HepG2 (cell line): ENCODE results near the gene CFAP221. TPM values are rescaled to one million over a fixed set of nuclear protein-coding genes. Genes with fewer than 3 reads are reported as not detected.

ENCODE experiments used
- ATAC-seq: fragments of 200-7000 bp; cut with Tn5 transposase; 3 replicates; pipeline ENCODE4 v1.9.1; 2020; ENCODE audit warnings: mild to moderate bottlenecking, moderate library complexity
- BruUV-seq: library from RNA; stranded (reverse); fragments of 400-500 nt; replicated peaks from 2 replicates; lab custom pipeline; 2021; lab: Mats Ljungman, UMichigan
- CTCF ChIA-PET: fragments of 300-600 bp; formaldehyde crosslinking; extraction: SDS; loops from one replicate; lab custom pipeline; 2021; ENCODE audit warnings: low total read pairs, inconsistent platforms, low intra/inter-chr PET ratio; lab: Yijun Ruan, JAX
- POLR2A ChIA-PET: fragments of 350-600 bp; sonication (Branson Sonifier 250); formaldehyde crosslinking; loops from one replicate; lab custom pipeline; 2020; ENCODE audit warnings: antibody characterized with exemption, inconsistent platforms; lab: Yijun Ruan, JAX
- DNase-seq: peaks from one replicate; pipeline ENCODE4 v3.0.0-alpha.2; 2015; ENCODE audit warnings: low spot score
- FAIRE-seq: peaks from 3 replicates; lab custom pipeline; 2011; peaks lifted over from hg19 to GRCh38; lab: Jason Lieb, UNC
- H2AFZ ChIP-seq: one replicate; pipeline ENCODE4 v1.6.1; 2011; ENCODE audit warnings: low read length, inconsistent platforms
- H3K27ac ChIP-seq: fragments of 300-600 bp; 3 replicates; pipeline ENCODE4 v1.8.0; 2011; ENCODE audit warnings: mixed run types, mild to moderate bottlenecking, mixed read lengths, low read length, inconsistent platforms; ENCODE audit not compliant: insufficient read depth; ENCODE audit errors: extremely low read length
- H3K27me3 ChIP-seq, 2 experiments: fragments of 200-600 bp in 1 of 2; 2 replicates in 1 of 2; 3 replicates in 1 of 2; pipeline versions ENCODE4 v1.6.0 to v1.8.0; 2011; ENCODE audit warnings: low read length in 2 of 2, mild to moderate bottlenecking in 2 of 2, moderate library complexity in 2 of 2, inconsistent platforms in 1 of 2; ENCODE audit not compliant: insufficient read depth in 2 of 2, control insufficient read depth in 1 of 2
- H3K36me3 ChIP-seq, 2 experiments: fragments of 200-600 bp in 1 of 2; replicated peaks in 1 of 2; 2 replicates in 1 of 2; 3 replicates in 1 of 2; pipeline versions ENCODE4 v1.5.1 to v1.8.0; 2011; ENCODE audit warnings: low read length in 2 of 2, inconsistent platforms in 1 of 2; ENCODE audit not compliant: insufficient read depth in 2 of 2, control insufficient read depth in 1 of 2
- H3K4me1 ChIP-seq: 2 replicates; pipeline ENCODE4 v1.5.1; 2012; ENCODE audit warnings: low read length, inconsistent platforms; ENCODE audit not compliant: insufficient read depth
- H3K4me2 ChIP-seq: 2 replicates; pipeline ENCODE4 v1.6.0; 2011; ENCODE audit warnings: low read depth, low read length, inconsistent platforms
- H3K4me3 ChIP-seq, 3 experiments: fragments of 200-600 bp in 1 of 3; sonication (generic), shearing (Covaris generic) in 1 of 3; replicated peaks in 1 of 3; 2 replicates each; pipeline ENCODE4 v1.5.1; 2011 to 2016; ENCODE audit warnings: low read length in 3 of 3, inconsistent platforms in 2 of 3, low read depth in 2 of 3, mild to moderate bottlenecking in 2 of 3, control low read depth in 1 of 3, mixed read lengths in 1 of 3; ENCODE audit not compliant: insufficient read depth in 1 of 3
- H3K79me2 ChIP-seq: one replicate; pipeline ENCODE4 v1.6.1; 2011; ENCODE audit warnings: low read length, inconsistent platforms; ENCODE audit not compliant: insufficient read depth
- H3K9ac ChIP-seq: 2 replicates; pipeline ENCODE4 v1.6.0; 2011; ENCODE audit warnings: mild to moderate bottlenecking, low read depth, low read length, inconsistent platforms; ENCODE audit not compliant: insufficient read depth
- H3K9me3 ChIP-seq: 2 replicates; pipeline ENCODE4 v1.5.1; 2012; ENCODE audit warnings: mild to moderate bottlenecking, low read length
- H4K20me1 ChIP-seq: 2 replicates; pipeline ENCODE4 v1.6.0; 2011; ENCODE audit warnings: inconsistent platforms, mild to moderate bottlenecking, low read length, moderate library complexity; ENCODE audit not compliant: insufficient read depth
- AGO2 ChIP-seq: fragments of 200-400 bp; formaldehyde crosslinking; optimal IDR thresholded peaks from 2 replicates; pipeline ENCODE3; 2017; ENCODE audit warnings: mild to moderate bottlenecking, low read depth, low read length, moderate library complexity
- FOXC1 ChIP-seq: sonication (generic); formaldehyde crosslinking; IDR thresholded peaks from 2 replicates; pipeline ENCODE4 v1.8.0; 2022; ENCODE audit warnings: mild to moderate bottlenecking, missing genetic modification reagents, borderline replicate concordance
- PAF1 ChIP-seq: IDR thresholded peaks from 2 replicates; pipeline ENCODE4 v1.6.1; 2016; ENCODE audit warnings: missing genetic modification reagents, missing compliant biosample characterization
- POLR2A ChIP-seq, 2 experiments: IDR thresholded peaks; 2 replicates each; pipeline ENCODE4 v1.6.1; 2011; ENCODE audit warnings: low read depth in 2 of 2, low read length in 2 of 2, mild to moderate bottlenecking in 1 of 2, moderate library complexity in 1 of 2; ENCODE audit not compliant: insufficient read depth in 1 of 2
- POLR2G ChIP-seq: fragments of 200-400 bp; formaldehyde crosslinking; IDR thresholded peaks from 2 replicates; pipeline ENCODE4 v1.6.1; 2018; ENCODE audit warnings: mild to moderate bottlenecking, low read depth, low read length, moderate library complexity
- SCMH1 ChIP-seq: sonication (generic); formaldehyde crosslinking; IDR thresholded peaks from 2 replicates; pipeline ENCODE4 v1.9.0; 2021; ENCODE audit warnings: missing genetic modification reagents, mild to moderate bottlenecking, borderline replicate concordance
- SSRP1 ChIP-seq: IDR thresholded peaks from 2 replicates; pipeline ENCODE4 v1.6.1; 2016; ENCODE audit warnings: control low read depth
- ZC3H13 ChIP-seq: sonication (generic); formaldehyde crosslinking; IDR thresholded peaks from 2 replicates; pipeline ENCODE4 v1.8.1; 2023; ENCODE audit warnings: mild to moderate bottlenecking, missing genetic modification reagents, moderate library complexity
- ZFP36L1 ChIP-seq: sonication (generic); formaldehyde crosslinking; IDR thresholded peaks from 2 replicates; pipeline ENCODE4 v1.8.0; 2022; ENCODE audit warnings: mild to moderate bottlenecking, missing genetic modification reagents, moderate library complexity
- ZNF274 ChIP-seq: sonication (generic); formaldehyde crosslinking; IDR thresholded peaks from 2 replicates; pipeline ENCODE4 v1.5.1; 2020; ENCODE audit warnings: mild to moderate bottlenecking, missing genetic modification reagents
- ZNF350 ChIP-seq: sonication (generic); formaldehyde crosslinking; IDR thresholded peaks from 2 replicates; pipeline ENCODE4 v1.4.0; 2020; ENCODE audit warnings: mild to moderate bottlenecking, low read depth, missing genetic modification reagents, borderline replicate concordance
- ZNF552 ChIP-seq: sonication (generic); formaldehyde crosslinking; IDR thresholded peaks from 2 replicates; pipeline ENCODE4 v1.9.0; 2022; ENCODE audit warnings: missing genetic modification reagents, mild to moderate bottlenecking, borderline replicate concordance
- ZNF605 ChIP-seq: sonication (generic); formaldehyde crosslinking; IDR thresholded peaks from 2 replicates; pipeline ENCODE4 v1.8.0; 2022; ENCODE audit warnings: mild to moderate bottlenecking, missing genetic modification reagents
- ZNF780A ChIP-seq: sonication (generic); formaldehyde crosslinking; IDR thresholded peaks from 2 replicates; pipeline ENCODE4 v1.8.0; 2022; ENCODE audit warnings: mild to moderate bottlenecking, missing genetic modification reagents, moderate library complexity
- WGBS: methylation state at CpG from one replicate; pipeline ENCODE4 v1.1.6; 2017; ENCODE audit warnings: low lambda C conversion rate; 5-methylcytosine and 5-hydroxymethylcytosine counted together
- in situ Hi-C: cut with HindIII; loops from 2 replicates; pipeline ENCODE4 v1.10.0; 2017; ENCODE audit warnings: low pct_unique_long_range_greater_than_20kb; ENCODE audit not compliant: extremely low pct_ligation_motif_present
- intact Hi-C: fragments of 100-400 bp; cut with micrococcal nuclease; formaldehyde crosslinking; loops from one replicate; pipeline ENCODE4 v1.10.0; 2022; ENCODE audit not compliant: unreplicated experiment
- polyA plus RNA-seq, 8 experiments: library from polyadenylated mRNA; depleted of rRNA in 3 of 8; stranded (reverse) in 7 of 8; unstranded in 1 of 8; fragments of >200 nt; fragmentation: Illumina TruSeq in 4 of 8; extraction: Trizol in 4 of 8; gene quantifications; 2 replicates each; pipeline versions ENCODE4 v1.2.1 to v1.2.3, GENCODE V29; 2011 to 2016; ENCODE audit warnings: low read depth in 4 of 8, missing spikeins in 1 of 8, mixed read lengths in 1 of 8; ENCODE audit not compliant: insufficient read depth in 1 of 8
- total RNA-seq, 5 experiments: library from RNA; depleted of rRNA; stranded (reverse); fragments of >200 nt; fragmentation: Illumina TruSeq; extraction: Trizol; gene quantifications; 2 replicates each; pipeline ENCODE4 v1.2.3, GENCODE V29; 2016; ENCODE audit warnings: low read depth in 1 of 5
- TF ChIP-seq, protein P1 (sequence below): sonication (generic); formaldehyde crosslinking; IDR thresholded peaks from 2 replicates; pipeline ENCODE4 v1.9.0; 2022; ENCODE audit warnings: missing genetic modification reagents, mild to moderate bottlenecking, borderline replicate concordance
- TF ChIP-seq, protein P2 (sequence below): sonication (generic); formaldehyde crosslinking; IDR thresholded peaks from 2 replicates; pipeline ENCODE4 v1.5.0; 2020; ENCODE audit warnings: mild to moderate bottlenecking, missing genetic modification reagents, moderate library complexity

The CFAP221 gene
- total and polyA plus RNA-seq, 2 of the 13 experiments (the other 11 are each of a cell fraction or from before 2014, with no cell fraction given) = not detected

DNA sequence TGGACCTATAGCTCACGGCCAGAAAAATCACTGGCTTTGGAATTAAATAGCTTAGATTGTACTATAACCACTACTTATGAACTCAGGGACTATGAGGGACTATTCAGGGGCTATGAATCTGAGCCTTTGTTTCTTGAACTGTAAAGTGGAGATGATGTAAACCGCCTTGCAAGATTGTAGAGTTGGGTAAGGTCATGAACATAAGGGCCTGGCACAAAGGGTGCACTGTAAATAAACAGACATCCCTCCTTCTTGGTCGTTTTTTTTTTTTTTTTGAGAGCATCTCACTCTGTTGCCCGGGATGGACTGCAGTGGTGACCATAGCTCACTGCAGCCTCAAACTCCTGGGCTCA, 137.6 kb downstream of the CFAP221 start:
- CTCF ChIA-PET = no interaction called here
- H3K4me3 ChIP-seq = no peak overlapping the region
- DNase-seq (no peak), ATAC-seq (no peak), FAIRE-seq (no peak)
- no peaks in the 10 kb centered on the region for H3K9me3 ChIP-seq
- no peak overlapping the region for H2AFZ ChIP-seq
- H3K27ac ChIP-seq = no peak overlapping the region
- no peaks in the 10 kb centered on the region; a peak in 1 of 5 replicates for H3K27me3 ChIP-seq
- H3K36me3 ChIP-seq = peaks cover 11 to 26% of the 10 kb centered on the region in 2 experiments
- H4K20me1 ChIP-seq = peaks cover 18% of the 10 kb centered on the region; the same call in 1 of the 2 replicates
- intact Hi-C loops = no loop called here
- POLR2A ChIA-PET = interaction anchor here (0.6 to 2.6 kb wide), 4 partner anchors 10 to 331 kb away, joined by 3 to 7 read pairs (median 4); partner anchors contain the start of gene EPB41L5
- 65% methylated on average over 4 of the region's 4 CpGs for WGBS
- no peak overlapping the region for H3K4me2 ChIP-seq
- H3K4me1 ChIP-seq = peaks cover 36% of the 10 kb centered on the region
- peaks cover 23% of the 10 kb centered on the region for H3K79me2 ChIP-seq
- TF ChIP-seq SCMH1 (CRISPR knock-in tag) = no peak
- H3K9ac ChIP-seq = no peak overlapping the region
- BruUV-seq = no TSS peak
- in situ Hi-C loops = no loop called here

DNA sequence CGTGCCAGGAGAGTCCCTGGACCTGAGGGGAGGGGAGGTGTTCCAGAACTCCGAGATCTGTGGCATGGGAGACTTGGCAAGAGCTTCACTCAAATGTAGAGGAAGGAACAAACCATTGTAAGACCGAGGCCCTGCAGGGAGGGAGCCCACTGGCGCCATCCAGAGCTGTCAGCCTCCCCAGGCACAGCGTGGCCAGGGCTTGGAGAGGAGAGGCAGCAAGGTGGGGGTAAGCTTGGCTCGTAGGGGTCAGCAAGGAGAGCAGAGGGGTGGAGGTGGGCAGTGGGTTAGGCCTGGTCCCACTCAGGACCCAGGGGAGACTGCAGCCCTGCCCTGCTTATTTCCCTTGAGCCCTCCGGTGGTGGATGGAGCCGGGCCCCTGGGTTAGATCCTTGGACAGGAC, 138.3 kb downstream of the CFAP221 start:
- POLR2A ChIA-PET = interaction anchor here (1.2 to 2.6 kb wide), 3 partner anchors 10 to 18 kb away, joined by 4 to 7 read pairs (median 4); no protein-coding TSS in a partner anchor
- WGBS = 93% methylated on average over 8 of the region's 8 CpGs
- in situ Hi-C loops = no loop called here
- TF ChIP-seq ZNF274 (no peak), ZNF552 (CRISPR knock-in tag) (0 out of 2 replicates have a peak, but pooled peaks have one; percentile 27), ZFP36L1 (CRISPR knock-in tag) (no peak), ZNF350 (no peak), AGO2 (peak; percentile 97), FOXC1 (0 out of 2 replicates have a peak, but pooled peaks have one; percentile 18), POLR2A (IDR thresholded peaks at IDR 0.05; ENCODE audit: insufficient read depth in 1 of 2, low read depth in 2 of 2, low read length in 2 of 2) (peak in 1 of 2 experiments; percentile 60; a peak in 3 of 4 replicates), ZC3H13 (peak; percentile 56; the same call in 1 of the 2 replicates), SSRP1 (CRISPR knock-in tag) (peak; percentile 76; the same call in 1 of the 2 replicates), ZNF780A (CRISPR knock-in tag) (no peak), POLR2G (peak; percentile 65; the same call in 1 of the 2 replicates), ZNF605 (CRISPR knock-in tag) (0 out of 2 replicates have a peak, but pooled peaks have one; percentile 20), PAF1 (CRISPR knock-in tag) (peak; percentile 69)
- TF ChIP-seq, protein P1, sequence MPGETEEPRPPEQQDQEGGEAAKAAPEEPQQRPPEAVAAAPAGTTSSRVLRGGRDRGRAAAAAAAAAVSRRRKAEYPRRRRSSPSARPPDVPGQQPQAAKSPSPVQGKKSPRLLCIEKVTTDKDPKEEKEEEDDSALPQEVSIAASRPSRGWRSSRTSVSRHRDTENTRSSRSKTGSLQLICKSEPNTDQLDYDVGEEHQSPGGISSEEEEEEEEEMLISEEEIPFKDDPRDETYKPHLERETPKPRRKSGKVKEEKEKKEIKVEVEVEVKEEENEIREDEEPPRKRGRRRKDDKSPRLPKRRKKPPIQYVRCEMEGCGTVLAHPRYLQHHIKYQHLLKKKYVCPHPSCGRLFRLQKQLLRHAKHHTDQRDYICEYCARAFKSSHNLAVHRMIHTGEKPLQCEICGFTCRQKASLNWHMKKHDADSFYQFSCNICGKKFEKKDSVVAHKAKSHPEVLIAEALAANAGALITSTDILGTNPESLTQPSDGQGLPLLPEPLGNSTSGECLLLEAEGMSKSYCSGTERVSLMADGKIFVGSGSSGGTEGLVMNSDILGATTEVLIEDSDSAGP (CRISPR knock-in tag) = peak; percentile 46; the same call in 1 of the 2 replicates
- TF ChIP-seq, protein P2, sequence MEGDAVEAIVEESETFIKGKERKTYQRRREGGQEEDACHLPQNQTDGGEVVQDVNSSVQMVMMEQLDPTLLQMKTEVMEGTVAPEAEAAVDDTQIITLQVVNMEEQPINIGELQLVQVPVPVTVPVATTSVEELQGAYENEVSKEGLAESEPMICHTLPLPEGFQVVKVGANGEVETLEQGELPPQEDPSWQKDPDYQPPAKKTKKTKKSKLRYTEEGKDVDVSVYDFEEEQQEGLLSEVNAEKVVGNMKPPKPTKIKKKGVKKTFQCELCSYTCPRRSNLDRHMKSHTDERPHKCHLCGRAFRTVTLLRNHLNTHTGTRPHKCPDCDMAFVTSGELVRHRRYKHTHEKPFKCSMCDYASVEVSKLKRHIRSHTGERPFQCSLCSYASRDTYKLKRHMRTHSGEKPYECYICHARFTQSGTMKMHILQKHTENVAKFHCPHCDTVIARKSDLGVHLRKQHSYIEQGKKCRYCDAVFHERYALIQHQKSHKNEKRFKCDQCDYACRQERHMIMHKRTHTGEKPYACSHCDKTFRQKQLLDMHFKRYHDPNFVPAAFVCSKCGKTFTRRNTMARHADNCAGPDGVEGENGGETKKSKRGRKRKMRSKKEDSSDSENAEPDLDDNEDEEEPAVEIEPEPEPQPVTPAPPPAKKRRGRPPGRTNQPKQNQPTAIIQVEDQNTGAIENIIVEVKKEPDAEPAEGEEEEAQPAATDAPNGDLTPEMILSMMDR (CRISPR knock-in tag) = 0 out of 2 replicates have a peak, but pooled peaks have one; percentile 7

More for the DNA sequence above, 138.3 kb downstream of the CFAP221 start:
- Histone ChIP-seq H3K36me3 (peaks cover 12 to 32% of the 10 kb centered on the region in 2 experiments), H3K4me3 (no peak overlapping the region), H3K9ac (no peak overlapping the region), H3K79me2 (peaks cover 23% of the 10 kb centered on the region), H3K27me3 (no peaks in the 10 kb centered on the region; a peak in 1 of 5 replicates), H3K4me2 (no peak overlapping the region), H4K20me1 (peaks cover 18% of the 10 kb centered on the region; the same call in 1 of the 2 replicates), H3K9me3 (no peaks in the 10 kb centered on the region), H2AFZ (no peak overlapping the region), H3K4me1 (peaks cover 33% of the 10 kb centered on the region), H3K27ac (no peak overlapping the region)
- no peak for DNase-seq
- intact Hi-C loops = no loop called here
- ATAC-seq = no peak
- no peak for FAIRE-seq
- BruUV-seq = no TSS peak
- CTCF ChIA-PET = no interaction called here
